OCI-LY7 (cell line): ENCODE data around the gene CXorf66. TPM values are rescaled to one million over a fixed set of nuclear protein-coding genes. Genes with fewer than 3 reads are reported as not detected.
A peak's percentile ranks its signal among the peaks of the same experiment; 100 is the strongest.
"Not testable (repeated sequence)": the region's sequence is repeated elsewhere in the genome, so short reads cannot be mapped to it uniquely, and the experiment has no call there.

ENCODE experiments used
- BruUV-seq: library from RNA; stranded (reverse); fragments of 400-500 nt; replicated peaks from 2 replicates; lab custom pipeline; 2021; lab: Mats Ljungman, UMichigan
- CTCF ChIA-PET: fragments of 300-600 bp; sonication (Branson Sonifier 250); formaldehyde crosslinking; loops from one replicate; lab custom pipeline; 2022; ENCODE audit warnings: antibody characterized with exemption; ENCODE audit not compliant: unreplicated experiment; lab: Charles Lee
- POLR2A ChIA-PET: fragments of 300-600 bp; sonication (Branson Sonifier 250); formaldehyde crosslinking; loops from one replicate; lab custom pipeline; 2022; ENCODE audit warnings: antibody characterized with exemption; lab: Charles Lee
- DNase-seq: peaks from one replicate; pipeline ENCODE4 v3.0.0-alpha.2; 2015; ENCODE audit warnings: low spot score
- H2AFZ ChIP-seq: fragments of 200-600 bp; sonication (generic), shearing (Covaris generic); 2 replicates; pipeline ENCODE4 v1.6.1; 2014; ENCODE audit warnings: mild to moderate bottlenecking, antibody characterized with exemption, low read length, moderate library complexity
- H3K27ac ChIP-seq: fragments of 200-600 bp; sonication (generic); 2 replicates; pipeline ENCODE4 v1.5.1; 2014; ENCODE audit warnings: mixed run types, low read depth, mild to moderate bottlenecking, moderate library complexity, low read length, inconsistent platforms; ENCODE audit not compliant: poor library complexity, severe bottlenecking
- H3K36me3 ChIP-seq: fragments of 200-600 bp; sonication (generic); 2 replicates; pipeline ENCODE4 v1.6.1; 2014; ENCODE audit warnings: mild to moderate bottlenecking, antibody characterized with exemption, low read length, moderate library complexity, mixed read lengths; ENCODE audit not compliant: insufficient read depth
- H3K4me1 ChIP-seq: fragments of 200-600 bp; sonication (generic); 2 replicates; pipeline ENCODE4 v1.5.1; 2014; ENCODE audit warnings: mild to moderate bottlenecking, low read length; ENCODE audit not compliant: insufficient read depth, poor library complexity, severe bottlenecking
- H3K4me2 ChIP-seq: fragments of 200-600 bp; sonication (generic); 2 replicates; pipeline ENCODE4 v1.6.1; 2014; ENCODE audit warnings: mild to moderate bottlenecking, low read length
- H3K4me3 ChIP-seq: fragments of 200-600 bp; sonication (generic); 2 replicates; pipeline ENCODE4 v1.5.1; 2014; ENCODE audit warnings: mild to moderate bottlenecking, low read depth, low read length; ENCODE audit not compliant: poor library complexity, severe bottlenecking
- H3K79me2 ChIP-seq: fragments of 200-600 bp; sonication (generic); 2 replicates; pipeline ENCODE4 v1.6.1; 2016; ENCODE audit warnings: low read depth, mild to moderate bottlenecking, low read length, moderate library complexity, mixed read lengths; ENCODE audit not compliant: insufficient read depth
- H3K9me2 ChIP-seq: fragments of 200-600 bp; sonication (generic); 2 replicates; pipeline ENCODE4 v1.6.1; 2016; ENCODE audit warnings: mild to moderate bottlenecking, low read length, mixed read lengths; ENCODE audit not compliant: insufficient read depth
- H3K9me3 ChIP-seq: fragments of 200-600 bp; sonication (generic); 2 replicates; pipeline ENCODE4 v1.6.1; 2014; ENCODE audit warnings: mild to moderate bottlenecking, mixed run types, low read length, mixed read lengths
- H4K20me1 ChIP-seq: fragments of 200-600 bp; sonication (generic); 2 replicates; pipeline ENCODE4 v1.6.1; 2014; ENCODE audit warnings: mild to moderate bottlenecking, antibody characterized with exemption, low read length, moderate library complexity, mixed read lengths; ENCODE audit not compliant: insufficient read depth
- EZH2phosphoT487 ChIP-seq: fragments of 200-600 bp; sonication (generic); IDR thresholded peaks from 2 replicates; pipeline ENCODE4 v1.6.1; 2018; ENCODE audit warnings: low read depth, borderline replicate concordance, mild to moderate bottlenecking, mixed run types, antibody characterized with exemption, low read length, moderate library complexity, mixed read lengths
- intact Hi-C: fragments of 100-400 bp; cut with micrococcal nuclease; formaldehyde crosslinking; loops from one replicate; pipeline ENCODE4 v1.10.0; 2022; ENCODE audit not compliant: unreplicated experiment
- total RNA-seq, 2 experiments: library from RNA; depleted of rRNA in 1 of 2; stranded (reverse); fragments of >200 nt in 1 of 2; shearing (Covaris generic) in 1 of 2; gene quantifications; 2 replicates each; pipeline ENCODE4 v1.2.3, GENCODE V29; 2014 to 2022
- TF ChIP-seq, protein P1 (sequence below): fragments of 200-600 bp; sonication (generic); conservative IDR thresholded peaks from 2 replicates; pipeline ENCODE4 v1.5.1; 2014; ENCODE audit warnings: mild to moderate bottlenecking, antibody characterized with exemption, low read length, moderate library complexity, mixed read lengths

CXorf66 gene
- total RNA-seq, 2 experiments from 2014 or later, result not detected

DNA sequence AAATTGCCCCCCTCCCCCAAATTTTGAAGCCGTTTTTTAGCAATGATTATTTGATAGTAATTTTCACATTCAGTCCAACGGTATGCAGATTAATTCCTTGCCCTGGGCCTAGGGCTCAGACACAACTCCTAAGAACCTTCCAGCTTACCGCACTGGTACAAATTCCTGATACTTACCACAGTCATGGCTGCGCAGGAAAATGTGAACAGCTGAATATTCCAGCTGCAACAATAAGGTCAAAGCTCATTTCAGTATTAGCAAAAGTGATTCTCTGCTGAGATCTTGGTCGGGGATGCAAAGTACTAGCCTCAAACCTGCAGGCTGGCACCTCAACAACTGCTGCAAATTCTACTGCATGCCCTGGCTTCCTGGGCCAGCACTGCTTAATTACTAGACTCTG is 35.4 kb downstream of the CXorf66 start:
- Histone ChIP-seq H3K4me2 (peak overlapping the region; percentile 88), H3K9me2 (no peaks in the 10 kb centered on the region), H3K79me2 (peaks cover 54% of the 10 kb centered on the region), H3K36me3 (no peaks in the 10 kb centered on the region), H4K20me1 (peaks cover 9% of the 10 kb centered on the region; the same call in 1 of the 2 replicates), H3K9me3 (no peaks in the 10 kb centered on the region), H2AFZ (no peak overlapping the region), H3K27ac (no peak overlapping the region), H3K4me3 (peak overlapping the region; percentile 81), H3K4me1 (peaks cover 23% of the 10 kb centered on the region)
- ChIA-PET POLR2A (interaction anchor here (0.6 to 1.2 kb wide), 3 partner anchors 15 to 98 kb away, joined by 3 to 4 read pairs (median 3); no protein-coding TSS in a partner anchor), CTCF (no interaction called here)
- no TSS peak for BruUV-seq
- TF ChIP-seq, protein P1, sequence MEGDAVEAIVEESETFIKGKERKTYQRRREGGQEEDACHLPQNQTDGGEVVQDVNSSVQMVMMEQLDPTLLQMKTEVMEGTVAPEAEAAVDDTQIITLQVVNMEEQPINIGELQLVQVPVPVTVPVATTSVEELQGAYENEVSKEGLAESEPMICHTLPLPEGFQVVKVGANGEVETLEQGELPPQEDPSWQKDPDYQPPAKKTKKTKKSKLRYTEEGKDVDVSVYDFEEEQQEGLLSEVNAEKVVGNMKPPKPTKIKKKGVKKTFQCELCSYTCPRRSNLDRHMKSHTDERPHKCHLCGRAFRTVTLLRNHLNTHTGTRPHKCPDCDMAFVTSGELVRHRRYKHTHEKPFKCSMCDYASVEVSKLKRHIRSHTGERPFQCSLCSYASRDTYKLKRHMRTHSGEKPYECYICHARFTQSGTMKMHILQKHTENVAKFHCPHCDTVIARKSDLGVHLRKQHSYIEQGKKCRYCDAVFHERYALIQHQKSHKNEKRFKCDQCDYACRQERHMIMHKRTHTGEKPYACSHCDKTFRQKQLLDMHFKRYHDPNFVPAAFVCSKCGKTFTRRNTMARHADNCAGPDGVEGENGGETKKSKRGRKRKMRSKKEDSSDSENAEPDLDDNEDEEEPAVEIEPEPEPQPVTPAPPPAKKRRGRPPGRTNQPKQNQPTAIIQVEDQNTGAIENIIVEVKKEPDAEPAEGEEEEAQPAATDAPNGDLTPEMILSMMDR, result no peak
- TF ChIP-seq EZH2phosphoT487, result no peak
- peak; percentile 11 for DNase-seq
- intact Hi-C loops, result no loop called here

DNA sequence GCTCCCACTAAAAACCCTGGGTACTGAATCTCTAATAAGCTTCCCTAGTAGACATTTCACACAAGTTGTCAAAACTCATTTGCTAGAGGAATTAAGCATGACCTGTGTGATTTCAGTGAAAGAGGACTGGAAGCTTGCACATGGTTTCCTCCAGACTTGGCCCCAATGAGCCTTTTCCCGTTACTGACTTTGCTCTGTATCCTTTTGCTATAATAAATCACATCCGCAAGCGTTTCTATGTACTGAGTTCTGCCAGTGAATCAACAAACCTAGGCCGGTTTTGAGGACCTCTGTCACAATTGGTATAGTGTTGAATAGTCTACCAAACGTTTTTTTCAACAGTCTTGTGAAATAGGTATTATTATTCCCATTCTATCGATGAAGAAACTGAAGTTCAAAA is 40.6 kb downstream of the CXorf66 start:
- Histone ChIP-seq H3K36me3 (peaks cover 6% of the 10 kb centered on the region; the same call in 1 of the 2 replicates), H2AFZ (no peak overlapping the region), H3K9me2 (no peaks in the 10 kb centered on the region), H4K20me1 (no peaks in the 10 kb centered on the region; the same call in 1 of the 2 replicates), H3K4me2 (no peak overlapping the region), H3K4me1 (peaks cover 6% of the 10 kb centered on the region), H3K4me3 (no peak overlapping the region), H3K79me2 (peaks cover 39% of the 10 kb centered on the region), H3K9me3 (no peaks in the 10 kb centered on the region), H3K27ac (no peak overlapping the region)
- no peak for TF ChIP-seq EZH2phosphoT487
- TF ChIP-seq, protein P1, result no peak
- CTCF ChIA-PET, result no interaction called here
- intact Hi-C loops, result no loop called here
- DNase-seq, result no peak
- POLR2A ChIA-PET, result interaction anchor here (1.2 kb wide), 1 partner anchor 33 kb away, joined by 3 read pairs; no protein-coding TSS in a partner anchor
- BruUV-seq, result no TSS peak

DNA sequence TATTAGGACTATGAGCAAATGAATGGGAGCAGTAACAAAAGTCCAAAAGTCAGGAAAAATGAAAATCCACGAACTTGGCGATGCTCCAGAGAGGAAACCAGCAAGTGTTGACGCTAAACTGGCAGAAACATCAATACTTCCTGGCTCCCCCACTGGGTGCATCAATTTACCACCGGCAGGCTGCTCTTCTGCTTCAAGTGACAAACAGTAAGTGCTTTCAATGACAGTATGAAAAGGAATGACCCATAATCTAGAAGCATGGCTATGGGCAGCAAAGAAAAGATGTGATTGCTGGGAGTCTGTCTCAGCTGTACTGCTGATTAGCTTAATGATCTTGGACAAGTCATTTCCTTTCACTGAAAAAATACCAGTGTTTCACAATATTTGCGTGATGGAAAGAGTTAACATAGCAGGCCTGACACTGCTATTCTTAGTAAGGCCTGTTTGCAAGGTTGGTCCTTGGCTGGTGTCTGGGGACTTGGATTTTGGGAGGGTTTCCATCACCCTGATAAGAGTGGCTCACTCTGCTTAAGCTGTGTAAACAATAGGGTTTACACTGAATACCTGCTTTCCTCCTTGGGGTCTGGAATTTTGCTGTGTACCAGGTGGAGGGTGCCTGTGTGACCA is 41.1 kb downstream of the CXorf66 start:
- Histone ChIP-seq H4K20me1 (no peaks in the 10 kb centered on the region), H3K4me1 (peaks cover 1% of the 10 kb centered on the region), H3K4me2 (no peak overlapping the region), H3K79me2 (peaks cover 34% of the 10 kb centered on the region), H3K4me3 (no peak overlapping the region), H3K36me3 (peaks cover 6% of the 10 kb centered on the region; the same call in 1 of the 2 replicates), H2AFZ (no peak overlapping the region), H3K27ac (no peak overlapping the region), H3K9me2 (no peaks in the 10 kb centered on the region), H3K9me3 (no peaks in the 10 kb centered on the region)
- CTCF ChIA-PET, result no interaction called here
- intact Hi-C loops, result no loop called here
- POLR2A ChIA-PET, result interaction anchor here (1.2 kb wide), 1 partner anchor 33 kb away, joined by 3 read pairs; no protein-coding TSS in a partner anchor
- DNase-seq, result no peak
- TF ChIP-seq, protein P1, result no peak
- no peak for TF ChIP-seq EZH2phosphoT487
- BruUV-seq, result no TSS peak

DNA sequence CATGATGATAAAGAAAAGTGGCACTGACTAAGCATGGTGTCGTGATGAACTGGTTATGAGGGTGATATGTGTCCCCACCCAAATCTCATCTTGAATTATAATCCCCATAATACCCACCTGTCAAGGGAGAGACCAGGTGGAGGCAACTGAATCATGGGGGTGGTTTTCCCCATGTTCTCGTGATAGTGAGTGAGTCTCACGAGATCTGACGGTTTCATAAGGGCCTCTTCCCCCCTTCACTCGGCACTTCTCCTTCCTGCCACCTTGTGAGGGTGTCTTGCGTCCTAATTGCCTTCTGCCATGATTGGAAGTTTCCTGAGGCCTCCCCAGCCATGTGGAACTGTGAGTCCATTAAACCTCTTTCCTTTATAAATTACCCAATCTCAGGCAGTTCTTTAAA is 44.2 kb downstream of the CXorf66 start:
- CTCF ChIA-PET, BruUV-seq: not testable (repeated sequence)

More for the DNA sequence above, 44.2 kb downstream of the CXorf66 start:
- intact Hi-C loops, H3K4me3 ChIP-seq, H3K36me3 ChIP-seq, H4K20me1 ChIP-seq, H2AFZ ChIP-seq, H3K4me1 ChIP-seq, H3K9me3 ChIP-seq, H3K4me2 ChIP-seq, DNase-seq, H3K9me2 ChIP-seq, H3K27ac ChIP-seq: not testable (repeated sequence)
- POLR2A ChIA-PET, result interaction anchor here (0.6 kb wide), 1 partner anchor 43 kb away, joined by 6 read pairs; no protein-coding TSS in a partner anchor
- H3K79me2 ChIP-seq, result peaks cover 16% of the 10 kb centered on the region; the same call in 1 of the 2 replicates
